Stimulated activated CD4-positive, alpha-beta T cell treated with anti-CD3 and anti-CD28 coated beads, Interleukin-15, amount 100 ng/mL, for 24 hours (primary cell): ENCODE measurements around the gene BST2.
"Not testable (repeated sequence)": the region's sequence is repeated elsewhere in the genome, so short reads cannot be mapped to it uniquely, and the experiment has no call there.

Experiments
- DNase-seq: peaks from one replicate; pipeline ENCODE4 v3.0.0-alpha.2; 2020

The BST2 gene

DNA sequence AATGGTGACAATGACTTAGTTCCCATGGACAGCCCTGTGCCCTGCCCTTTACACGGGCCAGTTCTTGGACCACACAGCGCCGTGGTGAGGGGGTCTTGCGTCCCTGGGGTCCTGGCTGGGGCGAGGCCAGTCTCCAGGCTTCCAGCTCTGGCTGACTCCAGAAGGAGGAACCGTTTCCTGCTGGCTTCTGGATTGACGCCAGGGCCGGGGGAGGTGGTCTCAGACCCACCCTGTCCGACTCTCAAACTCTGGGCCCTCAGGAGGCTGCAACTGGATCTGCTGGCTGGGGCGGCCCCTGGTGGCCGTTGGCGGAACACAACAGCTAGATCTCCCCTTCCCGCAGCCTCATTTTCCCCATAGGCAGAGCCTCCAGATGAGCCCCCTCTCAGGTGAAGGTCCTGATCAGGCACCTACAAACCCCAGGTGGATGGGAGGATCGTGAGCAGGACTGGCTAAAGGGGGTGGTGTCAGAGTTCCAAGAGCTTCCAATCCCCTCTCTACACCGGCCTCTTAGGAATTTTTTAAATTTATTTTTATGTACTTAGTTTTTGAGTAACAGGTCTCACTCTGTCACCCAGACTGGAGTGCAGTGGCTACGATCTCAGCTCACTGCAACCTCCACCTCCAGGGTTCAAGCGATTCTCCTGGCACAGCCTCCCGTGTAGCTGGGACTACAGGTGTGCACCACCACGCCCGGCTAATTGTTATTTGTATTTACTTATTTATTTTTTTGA lies 19.4 kb downstream of the BST2 start:
- peak; percentile 77 for DNase-seq

DNA sequence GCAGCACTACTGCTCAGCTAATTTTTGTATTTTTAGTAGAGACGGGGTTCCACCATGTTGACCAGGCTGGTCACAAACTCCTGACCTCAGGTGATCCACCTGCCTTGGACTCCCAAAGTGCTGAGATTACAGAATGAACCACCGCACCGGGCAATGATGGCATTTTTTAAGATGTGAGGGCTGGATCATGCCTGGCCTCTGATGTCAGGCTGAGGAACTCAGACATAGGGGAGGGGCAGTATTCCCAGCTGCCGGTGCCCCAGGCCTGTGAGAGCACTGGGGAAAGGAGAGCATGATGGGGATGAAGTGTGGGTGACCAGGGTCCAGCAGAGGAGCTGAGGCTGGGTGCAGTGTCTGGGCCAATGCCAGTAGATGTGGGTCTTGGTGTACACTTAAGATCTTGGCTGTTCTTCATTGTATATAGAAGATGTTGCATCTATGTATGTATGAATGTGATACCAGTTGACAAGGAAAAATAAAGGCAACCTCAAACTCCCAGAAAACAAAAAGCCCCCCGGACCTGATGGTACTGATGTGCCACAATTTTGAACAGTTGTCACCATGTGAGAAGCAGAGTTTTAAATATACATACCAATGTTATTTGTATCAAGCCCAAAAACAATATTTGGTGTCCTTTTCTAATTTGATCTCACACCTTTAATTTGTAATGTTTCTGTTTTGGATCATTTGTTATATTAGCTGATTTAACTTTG lies 24.8 kb downstream of the BST2 start:
- no peak for DNase-seq

DNA sequence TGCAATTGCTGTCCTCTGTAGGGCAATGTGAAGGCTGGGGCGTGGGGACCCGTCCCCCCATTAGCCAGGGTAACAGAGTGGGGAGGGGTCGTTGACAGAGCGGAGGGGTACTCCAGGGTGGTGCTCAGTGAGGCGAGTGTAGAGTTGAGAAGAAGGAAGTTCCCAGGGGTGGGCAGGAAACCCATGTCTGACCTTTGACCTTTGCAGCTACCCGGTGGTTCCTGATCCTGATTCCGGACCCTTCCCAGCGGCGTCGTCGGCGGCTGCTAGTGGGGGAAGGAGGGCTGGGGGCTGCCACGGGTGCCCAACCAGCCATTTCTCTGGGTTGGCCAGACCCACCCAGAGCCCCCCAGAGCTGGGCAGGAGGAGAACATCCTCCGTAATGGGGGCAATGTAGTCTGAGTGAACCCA lies 26.2 kb downstream of the BST2 start:
- DNase-seq, result no peak

DNA sequence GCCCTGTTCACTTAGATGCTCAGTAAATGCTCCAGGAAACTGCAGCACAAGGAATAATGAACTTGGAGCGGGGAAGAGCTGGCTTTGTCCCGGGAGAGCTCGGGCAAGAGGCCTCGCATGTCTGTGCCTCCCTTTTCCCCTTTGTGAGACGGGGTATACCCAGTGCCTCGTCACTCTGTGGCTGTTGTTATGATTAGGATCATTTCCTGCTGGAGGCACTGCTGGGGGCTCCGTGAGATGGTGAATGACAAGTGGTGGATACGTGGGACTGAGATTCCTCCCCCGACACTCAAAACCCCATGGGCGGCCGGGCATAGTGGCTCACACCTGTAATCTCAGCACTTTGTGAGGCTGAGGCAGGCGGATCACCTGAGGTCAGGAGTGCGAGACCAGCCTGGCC lies 27.2 kb downstream of the BST2 start:
- no peak for DNase-seq

DNA sequence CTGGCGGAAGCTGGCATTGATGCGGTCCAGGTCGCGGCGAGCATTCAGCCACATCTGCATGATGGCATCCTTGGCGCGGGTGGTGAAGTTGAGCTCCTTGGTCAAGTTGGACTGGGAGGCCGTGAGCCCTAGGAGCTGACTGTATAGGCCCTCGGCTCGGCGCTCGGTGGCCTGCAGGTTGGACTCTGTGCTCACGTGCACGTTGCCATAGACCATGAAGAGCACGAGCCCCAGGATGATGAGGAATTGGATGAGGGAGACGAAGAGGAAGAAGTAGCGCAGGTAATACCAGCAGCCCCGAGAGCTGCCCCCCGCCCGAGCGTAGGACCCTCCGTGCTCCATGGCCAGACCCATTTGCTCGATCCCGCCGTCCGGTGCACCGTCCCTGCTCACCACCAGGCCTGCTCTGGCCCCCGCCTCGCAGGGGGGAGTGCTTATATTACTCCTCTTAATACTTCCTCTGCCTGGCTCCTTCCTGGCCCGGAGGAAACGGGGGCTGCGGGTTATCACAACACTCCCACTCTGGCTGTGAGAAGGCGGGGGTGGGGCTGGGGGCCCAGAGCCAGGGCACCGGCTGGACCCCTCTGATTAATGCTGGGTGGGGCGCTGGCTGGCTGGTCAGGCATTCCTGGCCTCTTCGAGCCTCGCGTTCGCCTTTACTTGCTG lies 28.4 kb downstream of the BST2 start, which contains the start of gene PLVAP:
PLVAP (minus strand) TSS at position 408 of the 666 bp plus-strand sequence; CDS start at position 354, 54 bp downstream.
- DNase-seq, result no peak

DNA sequence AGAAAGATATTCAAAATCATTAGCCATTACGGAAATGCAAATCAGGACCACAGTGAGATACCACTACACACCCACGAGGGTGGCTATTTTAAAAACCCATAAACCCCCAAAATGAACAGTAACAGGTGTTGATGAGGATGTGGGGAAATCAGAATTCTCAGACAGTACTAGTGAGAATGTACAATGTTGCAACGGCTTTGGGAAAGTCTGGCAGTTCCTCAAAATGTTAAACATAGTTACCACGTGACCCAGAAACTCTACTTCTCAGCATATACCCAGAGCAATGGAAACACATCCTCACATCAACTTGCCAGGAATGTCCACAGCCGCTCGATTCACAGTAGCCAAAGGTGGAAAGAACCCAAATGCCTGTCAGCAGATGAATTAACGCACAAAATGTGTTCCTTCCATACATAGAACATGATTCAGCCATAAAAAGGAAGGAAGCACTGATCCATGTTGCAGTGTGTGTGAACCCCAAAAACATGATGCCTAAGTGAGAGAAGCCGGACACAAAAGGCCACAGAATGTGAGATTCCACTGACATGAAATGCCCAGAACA lies 35.3 kb downstream of the BST2 start:
- no peak for DNase-seq

DNA sequence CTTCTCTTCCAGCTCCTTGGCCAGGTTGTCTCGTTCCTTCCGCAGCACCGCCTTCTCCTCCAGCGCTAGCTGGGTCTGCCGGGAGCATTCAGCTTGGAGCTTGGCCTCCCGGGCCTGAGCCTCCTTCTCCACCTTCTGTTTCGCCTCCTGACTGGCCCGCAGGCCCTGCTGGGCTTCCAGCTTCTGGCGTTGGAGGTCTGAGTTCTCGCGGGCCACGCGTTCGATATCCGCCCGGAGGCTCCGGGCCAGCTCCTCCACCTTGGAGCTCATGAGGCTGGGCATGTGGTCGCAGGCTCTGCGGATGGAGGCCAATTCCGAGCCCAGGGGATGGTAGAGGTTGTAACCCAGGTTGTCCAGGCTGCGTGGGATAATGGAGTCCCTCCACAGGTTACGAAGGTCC lies 40.1 kb downstream of the BST2 start:
- no peak for DNase-seq

DNA sequence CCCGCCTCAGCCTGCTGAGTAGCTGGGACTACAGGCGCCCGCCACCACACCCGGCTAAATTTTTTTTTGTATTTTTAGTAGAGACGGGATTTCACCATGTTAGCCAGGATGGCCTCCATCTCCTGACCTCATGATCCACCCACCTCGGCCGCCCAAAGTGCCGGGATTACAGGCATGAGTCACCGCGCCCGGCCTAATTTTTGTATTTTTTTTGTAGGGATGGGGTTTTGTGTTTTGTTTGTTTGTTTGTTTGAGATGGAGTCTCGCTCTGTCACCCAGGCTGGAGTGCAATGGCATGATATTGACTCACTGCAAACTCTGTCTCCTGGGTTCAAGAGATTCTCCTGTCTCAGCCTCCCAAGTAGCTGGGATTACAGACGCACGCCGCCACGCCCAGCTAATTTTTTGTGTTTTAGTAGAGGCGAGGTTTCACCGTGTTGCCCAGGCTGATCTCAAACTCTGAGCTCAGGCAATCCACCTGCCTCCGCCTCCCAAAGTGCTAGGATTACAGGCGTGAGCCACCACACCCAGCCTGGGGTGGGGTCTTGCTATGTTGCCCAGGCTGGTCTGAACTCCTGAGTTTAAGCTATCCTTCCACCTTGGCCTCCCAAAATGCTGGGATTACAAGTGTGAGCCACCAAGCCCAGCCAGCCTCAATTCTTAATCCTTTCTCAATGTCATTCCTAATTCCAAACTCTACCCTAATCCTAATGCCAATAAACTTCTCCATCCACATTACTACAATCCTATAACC lies 41.4 kb downstream of the BST2 start:
- not testable (repeated sequence) for DNase-seq

DNA sequence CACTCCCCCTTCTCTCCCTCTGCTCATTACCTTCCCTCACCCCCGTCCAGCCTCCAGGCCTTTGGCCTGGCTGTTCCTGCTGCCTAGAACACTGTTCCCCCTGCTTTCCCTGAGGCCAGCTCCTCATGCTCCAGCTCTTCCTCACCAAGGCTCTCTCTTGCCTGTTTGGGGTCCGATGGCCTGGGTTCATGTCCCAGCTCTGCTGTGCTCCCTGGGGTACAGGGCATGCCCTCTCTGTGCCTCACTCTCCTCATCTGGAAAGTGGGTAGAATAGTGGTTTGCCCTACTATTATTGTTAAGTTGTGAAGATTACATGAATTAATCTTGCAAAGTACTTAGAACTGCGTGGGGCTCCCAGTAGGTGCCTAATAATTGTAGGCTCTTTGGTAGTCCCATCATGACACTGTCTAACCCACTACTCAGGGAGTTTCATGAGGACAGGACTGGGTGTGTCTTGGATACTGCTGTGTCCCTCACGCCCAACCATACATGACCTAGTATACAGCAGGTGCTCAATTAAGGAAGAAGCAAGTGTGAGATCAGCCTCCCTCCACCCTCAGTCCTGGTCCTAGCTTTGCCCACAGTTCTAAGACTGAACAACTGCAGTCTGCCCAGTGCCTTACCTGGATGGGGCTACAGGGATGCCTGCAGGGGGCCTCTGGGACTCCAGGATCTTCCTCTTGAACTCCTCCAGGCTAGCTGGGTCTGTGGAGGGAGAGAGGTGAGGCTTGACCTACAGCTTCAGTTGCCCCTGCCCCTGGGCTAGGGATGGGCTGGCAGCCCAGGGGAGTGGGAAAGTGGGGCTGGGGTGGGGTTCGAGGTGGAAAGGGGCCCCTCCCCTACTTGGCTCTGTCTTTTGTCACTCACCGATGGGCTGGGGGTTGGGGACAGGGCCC lies 45.3 kb downstream of the BST2 start:
- DNase-seq, result no peak

DNA sequence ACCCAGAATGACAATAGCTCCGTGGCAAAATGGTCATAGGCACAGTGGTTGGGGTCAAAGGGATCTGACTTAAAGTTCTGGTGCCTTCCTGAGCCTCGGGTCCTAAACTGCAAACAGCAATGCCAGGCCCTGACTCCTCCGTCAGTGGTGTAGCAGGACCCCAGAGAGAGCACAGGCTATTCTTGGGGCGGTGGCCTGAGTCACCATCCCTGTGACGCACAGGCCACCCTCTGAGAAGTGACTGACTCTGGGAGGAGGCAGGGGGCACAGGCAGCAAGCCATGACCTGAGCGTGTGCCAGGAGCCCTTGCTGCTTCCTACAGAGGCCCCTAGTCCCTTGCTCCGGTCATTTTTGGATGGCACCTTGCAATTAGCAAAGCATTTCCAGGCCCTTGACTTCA lies 47.0 kb downstream of the BST2 start:
- no peak for DNase-seq

DNA sequence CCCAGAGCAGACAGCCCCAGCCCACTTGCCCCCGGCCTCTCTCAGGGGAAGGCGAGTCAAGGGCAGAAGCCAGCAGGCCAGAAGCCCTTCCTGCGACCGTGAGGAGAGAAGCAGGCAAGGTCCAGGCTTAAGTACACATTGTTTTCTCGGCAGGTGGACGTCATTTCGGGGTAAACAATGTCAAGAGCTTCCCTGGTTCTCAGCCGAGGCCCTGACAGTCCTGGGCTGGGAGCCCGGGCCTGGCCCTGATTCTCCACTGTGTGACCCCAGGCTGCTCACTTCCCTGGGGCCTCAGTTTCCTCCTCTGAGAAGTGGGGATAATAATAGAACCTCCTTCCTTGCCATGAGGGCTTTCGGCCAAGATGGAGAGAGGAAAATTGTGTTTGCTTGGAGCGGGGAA lies 47.7 kb downstream of the BST2 start:
- DNase-seq, result no peak

DNA sequence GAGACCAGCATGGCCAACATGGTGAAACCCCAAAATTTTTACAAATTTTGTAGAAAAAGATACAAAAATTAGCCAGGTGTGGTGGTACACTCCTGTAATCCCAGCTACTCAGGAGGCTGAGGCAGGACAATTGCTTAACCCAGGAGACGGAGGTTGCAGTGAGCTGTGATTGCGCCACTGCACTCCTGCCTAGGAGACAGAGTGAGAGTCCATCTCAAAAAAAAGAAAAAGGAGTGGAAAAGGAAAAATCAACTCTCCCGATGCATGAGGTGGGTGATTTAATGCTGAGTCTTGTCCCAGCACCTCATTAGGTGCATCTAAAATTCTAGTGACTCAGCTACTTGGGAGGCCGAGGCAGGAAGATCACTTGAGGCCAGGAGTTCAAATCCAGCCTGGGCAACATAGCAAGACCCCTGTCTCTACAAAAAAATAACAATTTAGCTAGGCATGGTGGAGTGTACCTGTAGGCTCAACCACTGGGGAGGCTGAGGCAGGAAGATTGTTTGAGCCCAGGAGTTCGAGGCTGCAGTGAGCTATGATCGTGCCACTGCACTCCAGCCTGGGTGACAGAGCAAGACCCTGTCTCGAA lies 48.3 kb downstream of the BST2 start:
- no peak for DNase-seq

DNA sequence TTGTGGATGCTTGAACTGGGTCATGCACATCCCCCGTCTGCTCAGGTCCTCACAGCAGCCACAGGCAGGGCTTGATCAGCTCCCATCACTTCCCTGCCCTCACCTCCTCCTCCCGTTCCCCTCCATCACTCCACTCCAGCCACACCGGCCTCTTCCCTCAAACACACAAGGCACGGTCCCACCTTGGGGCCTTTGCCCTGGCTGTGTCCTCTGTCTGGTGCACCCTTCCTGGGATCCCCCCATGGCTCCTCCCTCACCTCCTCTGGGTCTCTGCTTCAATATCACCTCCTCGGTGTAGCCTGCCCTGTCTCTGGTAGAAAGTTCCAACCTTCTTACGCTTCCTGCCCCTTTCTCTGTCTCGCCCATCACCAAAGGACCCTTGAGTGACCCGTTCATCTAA lies 52.0 kb downstream of the BST2 start:
- DNase-seq, result no peak
